ELR (cell line): Measurements from ENCODE around the gene SPNS2.
A peak's percentile ranks its signal among the peaks of the same experiment; 100 is the strongest.

Source experiments
- DNase-seq: peaks from one replicate; pipeline ENCODE4 v3.0.0-alpha.2; 2015; ENCODE audit warnings: low read depth

Gene SPNS2

GRCh38 chr17:4480929-4481898 lies 17.5 kb upstream of the SPNS2 start:
- DNase-seq = no peak

- no peak for DNase-seq
Measured at GRCh38 chr17:4482338-4483011, 16.2 kb upstream of the SPNS2 start.

- DNase-seq = peak; percentile 39
Measured at GRCh38 chr17:4483012-4483840, 15.5 kb upstream of the SPNS2 start.

- peak; percentile 22 for DNase-seq
Measured at GRCh38 chr17:4485676-4486646, 12.7 kb upstream of the SPNS2 start.

GRCh38 chr17:4487296-4487695 lies 11.4 kb upstream of the SPNS2 start:
- no peak for DNase-seq

- DNase-seq = no peak
Measured at GRCh38 chr17:4487820-4488716, 10.6 kb upstream of the SPNS2 start.

GRCh38 chr17:4488989-4489595 lies 9.6 kb upstream of the SPNS2 start:
- DNase-seq = no peak

GRCh38 chr17:4490109-4490591 lies 8.5 kb upstream of the SPNS2 start:
- no peak for DNase-seq

- no peak for DNase-seq
Measured at GRCh38 chr17:4490637-4491061, 8.0 kb upstream of the SPNS2 start.

GRCh38 chr17:4492721-4493561 lies 5.7 kb upstream of the SPNS2 start:
- peak; percentile 55 for DNase-seq

- peak; percentile 77 for DNase-seq
Measured at GRCh38 chr17:4497101-4497824, 1.4 kb upstream of the SPNS2 start.

- no peak for DNase-seq
Measured at GRCh38 chr17:4499431-4500190, 930 bp downstream of the SPNS2 start.

GRCh38 chr17:4500191-4500571 lies 1.5 kb downstream of the SPNS2 start:
- no peak for DNase-seq

GRCh38 chr17:4501295-4501949 lies 2.7 kb downstream of the SPNS2 start:
- no peak for DNase-seq

- no peak for DNase-seq
Measured at GRCh38 chr17:4502466-4503154, 3.9 kb downstream of the SPNS2 start.
